Gastrocnemius medialis (tissue), 4 donors: ENCODE results near the gene FAM131B.

Experiments used
- POLR2A ChIP-seq, 2 donors: fragments of 450-650 bp; IDR thresholded peaks; one replicate each; pipeline ENCODE4 v1.6.1; 2017; ENCODE audit warnings: antibody characterized with exemption in 2 of 2, mild to moderate bottlenecking in 2 of 2, moderate library complexity in 2 of 2
- TF ChIP-seq, protein P1 (sequence below), 5 experiments: fragments of 450-650 bp in 3 of 5; fragments of 200-600 bp in 2 of 5; sonication (generic) in 2 of 5; IDR thresholded peaks in 4 of 5; conservative IDR thresholded peaks in 1 of 5; 1 replicate in 4 of 5; 2 replicates in 1 of 5; pipeline ENCODE4 v1.5.1; 2016 to 2019; ENCODE audit warnings: antibody characterized with exemption in 5 of 5, mild to moderate bottlenecking in 3 of 5, moderate library complexity in 3 of 5

DNA sequence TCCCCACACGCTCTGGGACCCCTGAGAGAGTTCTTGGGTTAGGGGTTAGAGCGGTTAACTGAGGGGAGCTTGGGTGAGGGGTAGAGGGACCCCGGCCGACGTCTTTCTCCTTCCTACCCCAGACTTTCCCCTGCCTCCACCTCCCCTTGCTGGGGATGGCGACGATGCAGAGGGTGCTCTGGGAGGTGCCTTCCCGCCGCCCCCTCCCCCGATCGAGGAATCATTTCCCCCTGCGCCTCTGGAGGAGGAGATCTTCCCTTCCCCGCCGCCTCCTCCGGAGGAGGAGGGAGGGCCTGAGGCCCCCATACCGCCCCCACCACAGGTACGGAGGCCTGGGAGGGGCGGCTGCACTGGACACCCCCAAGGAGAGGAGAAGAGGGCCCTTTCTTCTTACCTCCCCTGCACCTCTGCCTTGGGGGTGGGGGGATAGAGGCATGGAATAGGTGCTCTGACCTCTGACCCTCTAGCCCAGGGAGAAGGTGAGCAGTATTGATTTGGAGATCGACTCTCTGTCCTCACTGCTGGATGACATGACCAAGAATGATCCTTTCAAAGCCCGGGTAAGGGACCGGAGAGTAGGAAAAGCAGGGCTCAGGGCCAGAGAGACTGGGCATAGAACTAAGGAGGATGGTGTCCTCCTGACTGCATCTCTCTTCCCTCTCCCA lies 19.7 kb upstream of the FAM131B start:
- TF ChIP-seq, protein P1, sequence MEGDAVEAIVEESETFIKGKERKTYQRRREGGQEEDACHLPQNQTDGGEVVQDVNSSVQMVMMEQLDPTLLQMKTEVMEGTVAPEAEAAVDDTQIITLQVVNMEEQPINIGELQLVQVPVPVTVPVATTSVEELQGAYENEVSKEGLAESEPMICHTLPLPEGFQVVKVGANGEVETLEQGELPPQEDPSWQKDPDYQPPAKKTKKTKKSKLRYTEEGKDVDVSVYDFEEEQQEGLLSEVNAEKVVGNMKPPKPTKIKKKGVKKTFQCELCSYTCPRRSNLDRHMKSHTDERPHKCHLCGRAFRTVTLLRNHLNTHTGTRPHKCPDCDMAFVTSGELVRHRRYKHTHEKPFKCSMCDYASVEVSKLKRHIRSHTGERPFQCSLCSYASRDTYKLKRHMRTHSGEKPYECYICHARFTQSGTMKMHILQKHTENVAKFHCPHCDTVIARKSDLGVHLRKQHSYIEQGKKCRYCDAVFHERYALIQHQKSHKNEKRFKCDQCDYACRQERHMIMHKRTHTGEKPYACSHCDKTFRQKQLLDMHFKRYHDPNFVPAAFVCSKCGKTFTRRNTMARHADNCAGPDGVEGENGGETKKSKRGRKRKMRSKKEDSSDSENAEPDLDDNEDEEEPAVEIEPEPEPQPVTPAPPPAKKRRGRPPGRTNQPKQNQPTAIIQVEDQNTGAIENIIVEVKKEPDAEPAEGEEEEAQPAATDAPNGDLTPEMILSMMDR (IDR thresholded peaks at IDR 0.05 in 4 of 5, conservative IDR thresholded peaks at IDR 0.05 in 1 of 5), result no peak
- TF ChIP-seq POLR2A (IDR thresholded peaks at IDR 0.05), result no peak
